Osteocyte (in vitro differentiated cells): ENCODE results near the gene ADIG. TPM values are rescaled to one million over a fixed set of nuclear protein-coding genes. Genes with fewer than 3 reads are reported as not detected.

Source experiments
- DNase-seq: peaks from one replicate; pipeline ENCODE4 v3.0.0; 2021; ENCODE audit warnings: mixed read lengths; ENCODE audit not compliant: unreplicated experiment; ENCODE audit errors: extremely low spot score
- H3K27ac Mint-ChIP-seq: one replicate; pipeline ENCODE4 v1.8.0; 2021; ENCODE audit warnings: mild to moderate bottlenecking, mixed read lengths; ENCODE audit not compliant: unreplicated experiment
- H3K27me3 Mint-ChIP-seq: one replicate; pipeline ENCODE4 v1.8.0; 2021; ENCODE audit warnings: mixed read lengths; ENCODE audit not compliant: unreplicated experiment
- H3K36me3 Mint-ChIP-seq: one replicate; pipeline ENCODE4 v1.8.0; 2021; ENCODE audit warnings: mixed read lengths; ENCODE audit not compliant: unreplicated experiment
- H3K4me1 Mint-ChIP-seq: one replicate; pipeline ENCODE4 v1.8.0; 2021; ENCODE audit warnings: mixed read lengths; ENCODE audit not compliant: unreplicated experiment
- H3K4me3 Mint-ChIP-seq: one replicate; pipeline ENCODE4 v1.8.0; 2021; ENCODE audit warnings: mild to moderate bottlenecking, moderate library complexity, mixed read lengths; ENCODE audit not compliant: unreplicated experiment
- H3K9me3 Mint-ChIP-seq: one replicate; pipeline ENCODE4 v1.8.0; 2021; ENCODE audit warnings: mixed read lengths; ENCODE audit not compliant: unreplicated experiment
- CTCF ChIP-seq: fragments of 200-600 bp; sonication (generic); IDR thresholded peaks from 2 replicates; pipeline ENCODE4 v1.5.0; 2021; ENCODE audit warnings: antibody characterized with exemption, mild to moderate bottlenecking, moderate library complexity
- total RNA-seq: library from RNA; stranded (reverse); gene quantifications from 2 replicates; pipeline ENCODE4 v1.2.1, GENCODE V29; 2021

ADIG gene
- total RNA-seq, 1 donor from 2014 or later, result not detected

- H3K27me3 Mint-ChIP-seq, result peaks cover 51% of the 10 kb centered on the region
- DNase-seq, result no peak
- H3K9me3 Mint-ChIP-seq, result no peaks in the 10 kb centered on the region
- H3K36me3 Mint-ChIP-seq, result no peaks in the 10 kb centered on the region
- no peak overlapping the region for H3K4me3 Mint-ChIP-seq
- H3K27ac Mint-ChIP-seq, result no peak overlapping the region
- TF ChIP-seq CTCF, result no peak
- no peaks in the 10 kb centered on the region for H3K4me1 Mint-ChIP-seq
These were observed 39.4 kb downstream of the ADIG start for GRCh38 chr20:38620441-38620840.

DNA sequence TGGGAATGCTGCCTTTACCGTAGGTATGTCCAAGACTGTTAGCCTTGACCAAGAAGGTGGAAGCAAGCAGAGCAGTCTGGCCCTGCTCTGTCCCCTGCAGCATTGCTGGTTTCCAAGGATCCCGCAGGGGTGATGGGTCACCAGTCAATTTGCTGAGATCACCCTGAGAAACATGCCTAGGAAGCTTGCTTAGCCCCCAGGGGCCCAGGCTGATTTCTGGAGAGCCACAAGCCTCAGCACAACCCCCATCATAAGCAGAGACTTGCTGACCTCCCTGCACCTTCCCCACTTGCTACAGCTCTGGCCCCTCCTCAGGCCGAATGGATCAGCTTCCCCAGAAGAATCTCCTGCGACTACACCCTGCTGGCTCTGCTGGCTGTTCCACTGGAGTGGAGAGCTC lies 42.1 kb downstream of the ADIG start:
- no peak for TF ChIP-seq CTCF
- H3K27me3 Mint-ChIP-seq, result peaks cover 36% of the 10 kb centered on the region
- H3K27ac Mint-ChIP-seq, result no peak overlapping the region
- H3K36me3 Mint-ChIP-seq, result no peaks in the 10 kb centered on the region
- H3K4me3 Mint-ChIP-seq, result no peak overlapping the region
- no peak for DNase-seq
- H3K9me3 Mint-ChIP-seq, result no peaks in the 10 kb centered on the region
- no peaks in the 10 kb centered on the region for H3K4me1 Mint-ChIP-seq

- Mint-ChIP-seq H3K36me3 (no peaks in the 10 kb centered on the region), H3K27ac (no peak overlapping the region), H3K9me3 (no peaks in the 10 kb centered on the region), H3K4me1 (no peaks in the 10 kb centered on the region), H3K4me3 (no peak overlapping the region), H3K27me3 (peaks cover 28% of the 10 kb centered on the region)
- DNase-seq, result no peak
- no peak for TF ChIP-seq CTCF
These were observed 43.1 kb downstream of the ADIG start for GRCh38 chr20:38624084-38624483.

DNA sequence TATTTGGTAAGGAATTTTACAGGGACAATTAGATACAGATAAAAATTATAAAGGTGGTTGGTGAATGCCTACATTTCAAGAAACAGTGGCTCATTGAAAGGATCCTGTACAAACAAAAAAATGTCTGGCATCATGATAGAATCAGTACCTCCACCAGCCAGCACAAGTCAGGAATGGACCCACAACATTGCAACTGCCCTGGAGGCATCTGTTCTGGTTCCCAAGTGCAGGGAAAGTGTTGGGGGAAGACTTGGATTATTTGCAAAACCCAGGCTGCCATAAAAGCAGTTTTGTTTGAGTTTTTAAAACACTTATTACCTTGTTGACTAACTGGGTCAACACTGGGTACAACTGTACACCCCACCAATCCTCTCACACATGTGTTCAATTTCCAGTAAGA lies 44.9 kb downstream of the ADIG start:
- Mint-ChIP-seq H3K27me3 (peaks cover 28% of the 10 kb centered on the region), H3K9me3 (no peaks in the 10 kb centered on the region), H3K4me3 (no peak overlapping the region), H3K4me1 (no peaks in the 10 kb centered on the region), H3K27ac (no peak overlapping the region), H3K36me3 (no peaks in the 10 kb centered on the region)
- no peak for TF ChIP-seq CTCF
- no peak for DNase-seq

DNA sequence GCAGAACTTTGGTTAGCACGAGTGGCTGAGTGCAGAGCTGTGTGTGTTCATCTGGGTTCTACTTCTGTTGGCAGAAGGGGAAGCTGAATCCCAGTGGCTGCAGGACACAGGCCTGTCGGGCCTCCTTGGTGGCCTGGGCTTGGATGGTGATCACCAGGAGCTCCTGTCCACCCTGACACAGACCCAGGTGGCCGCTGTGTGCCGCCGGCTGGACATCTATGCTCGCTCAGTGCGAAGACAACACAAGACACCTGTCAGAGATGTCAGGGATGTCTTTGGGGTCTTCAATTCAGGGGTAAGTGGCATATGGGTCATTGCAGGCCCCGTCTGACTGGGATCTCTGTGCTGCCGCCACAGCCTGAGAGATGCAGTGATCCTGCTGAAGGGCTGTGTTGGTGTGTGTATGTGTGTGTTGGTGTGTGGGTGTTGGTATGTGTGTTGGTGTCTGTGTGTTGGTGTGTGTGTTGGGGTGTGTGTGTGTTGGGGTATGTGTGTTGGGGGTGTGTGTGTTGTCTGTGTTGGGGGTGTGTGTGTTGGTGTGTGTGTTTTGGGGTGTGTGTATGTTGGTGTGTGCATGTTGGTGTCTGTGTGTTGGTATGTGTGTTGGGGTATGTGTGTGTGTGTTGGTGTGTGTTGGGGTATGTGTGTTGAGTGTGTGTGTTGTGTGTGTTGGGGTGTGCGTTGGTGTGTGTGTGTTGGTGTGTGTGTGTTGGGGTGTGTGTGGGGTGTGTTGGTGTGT lies 46.1 kb downstream of the ADIG start:
- peaks cover 2% of the 10 kb centered on the region for H3K4me1 Mint-ChIP-seq

More for the DNA sequence above, 46.1 kb downstream of the ADIG start:
- Mint-ChIP-seq H3K4me3 (no peak overlapping the region), H3K27me3 (peaks cover 18% of the 10 kb centered on the region), H3K27ac (no peak overlapping the region), H3K36me3 (no peaks in the 10 kb centered on the region), H3K9me3 (no peaks in the 10 kb centered on the region)
- no peak for TF ChIP-seq CTCF
- DNase-seq, result no peak
